ENCODE data around the gene RHD.
"Not testable (repeated sequence)": the region's sequence is repeated elsewhere in the genome, so short reads cannot be mapped to it uniquely, and the experiment has no call there.

DNA sequence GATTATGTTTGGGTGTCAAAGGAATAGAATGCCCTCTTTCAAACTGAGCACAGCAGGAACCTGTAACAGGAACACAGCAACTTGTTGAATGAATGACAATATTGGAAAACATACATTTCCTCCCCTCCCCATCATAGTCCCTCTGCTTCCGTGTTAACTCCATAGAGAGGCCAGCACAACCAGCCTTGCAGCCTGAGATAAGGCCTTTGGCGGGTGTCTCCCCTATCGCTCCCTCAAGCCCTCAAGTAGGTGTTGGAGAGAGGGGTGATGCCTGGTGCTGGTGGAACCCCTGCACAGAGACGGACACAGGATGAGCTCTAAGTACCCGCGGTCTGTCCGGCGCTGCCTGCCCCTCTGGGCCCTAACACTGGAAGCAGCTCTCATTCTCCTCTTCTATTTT, at the start of gene RHD:
- TF ChIP-seq EZH2 (IDR thresholded peaks at IDR 0.05; ENCODE audit: borderline replicate concordance, low read depth, low read length, poor library complexity, severe bottlenecking), result not testable (repeated sequence)
- TF ChIP-seq, protein P1, sequence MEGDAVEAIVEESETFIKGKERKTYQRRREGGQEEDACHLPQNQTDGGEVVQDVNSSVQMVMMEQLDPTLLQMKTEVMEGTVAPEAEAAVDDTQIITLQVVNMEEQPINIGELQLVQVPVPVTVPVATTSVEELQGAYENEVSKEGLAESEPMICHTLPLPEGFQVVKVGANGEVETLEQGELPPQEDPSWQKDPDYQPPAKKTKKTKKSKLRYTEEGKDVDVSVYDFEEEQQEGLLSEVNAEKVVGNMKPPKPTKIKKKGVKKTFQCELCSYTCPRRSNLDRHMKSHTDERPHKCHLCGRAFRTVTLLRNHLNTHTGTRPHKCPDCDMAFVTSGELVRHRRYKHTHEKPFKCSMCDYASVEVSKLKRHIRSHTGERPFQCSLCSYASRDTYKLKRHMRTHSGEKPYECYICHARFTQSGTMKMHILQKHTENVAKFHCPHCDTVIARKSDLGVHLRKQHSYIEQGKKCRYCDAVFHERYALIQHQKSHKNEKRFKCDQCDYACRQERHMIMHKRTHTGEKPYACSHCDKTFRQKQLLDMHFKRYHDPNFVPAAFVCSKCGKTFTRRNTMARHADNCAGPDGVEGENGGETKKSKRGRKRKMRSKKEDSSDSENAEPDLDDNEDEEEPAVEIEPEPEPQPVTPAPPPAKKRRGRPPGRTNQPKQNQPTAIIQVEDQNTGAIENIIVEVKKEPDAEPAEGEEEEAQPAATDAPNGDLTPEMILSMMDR (conservative IDR thresholded peaks at IDR 0.05; ENCODE audit: low read depth, low read length), result not testable (repeated sequence)
